Neutrophil (primary cell): ENCODE results near the gene TRIM72.

Experiments
- H3K27ac ChIP-seq: fragments of 200-600 bp; sonication (generic); 2 replicates; pipeline ENCODE4 v1.5.1; 2016; ENCODE audit warnings: mild to moderate bottlenecking, moderate library complexity
- H3K27me3 ChIP-seq: fragments of 200-600 bp; sonication (generic); 2 replicates; pipeline ENCODE4 v1.6.0; 2016; ENCODE audit warnings: mild to moderate bottlenecking
- H3K36me3 ChIP-seq: fragments of 200-600 bp; sonication (generic); 2 replicates; pipeline ENCODE4 v1.5.1; 2017
- H3K4me1 ChIP-seq, 2 experiments: fragments of 200-600 bp in 1 of 2; sonication (generic) in 1 of 2; 1 replicate in 1 of 2; 2 replicates in 1 of 2; pipeline versions ENCODE4 v1.5.1 to v1.6.1; 2013 to 2016; ENCODE audit warnings: low read depth in 1 of 2, low read length in 1 of 2, mild to moderate bottlenecking in 1 of 2, moderate library complexity in 1 of 2; ENCODE audit not compliant: control insufficient read depth in 1 of 2, insufficient read depth in 1 of 2
- H3K4me3 ChIP-seq, 2 experiments: fragments of 200-600 bp in 1 of 2; sonication (generic) in 1 of 2; 1 replicate in 1 of 2; 2 replicates in 1 of 2; pipeline ENCODE4 v1.5.1; 2013 to 2016; ENCODE audit warnings: low read depth in 1 of 2, low read length in 1 of 2, mild to moderate bottlenecking in 1 of 2, moderate library complexity in 1 of 2
- H3K9me3 ChIP-seq: fragments of 200-600 bp; sonication (generic); 2 replicates; pipeline ENCODE4 v1.5.1; 2016
- TF ChIP-seq, protein P1 (sequence below): fragments of 200-600 bp; sonication (generic); IDR thresholded peaks from 2 replicates; pipeline ENCODE4 v1.5.1; 2016; ENCODE audit warnings: antibody characterized with exemption

TRIM72 gene

DNA sequence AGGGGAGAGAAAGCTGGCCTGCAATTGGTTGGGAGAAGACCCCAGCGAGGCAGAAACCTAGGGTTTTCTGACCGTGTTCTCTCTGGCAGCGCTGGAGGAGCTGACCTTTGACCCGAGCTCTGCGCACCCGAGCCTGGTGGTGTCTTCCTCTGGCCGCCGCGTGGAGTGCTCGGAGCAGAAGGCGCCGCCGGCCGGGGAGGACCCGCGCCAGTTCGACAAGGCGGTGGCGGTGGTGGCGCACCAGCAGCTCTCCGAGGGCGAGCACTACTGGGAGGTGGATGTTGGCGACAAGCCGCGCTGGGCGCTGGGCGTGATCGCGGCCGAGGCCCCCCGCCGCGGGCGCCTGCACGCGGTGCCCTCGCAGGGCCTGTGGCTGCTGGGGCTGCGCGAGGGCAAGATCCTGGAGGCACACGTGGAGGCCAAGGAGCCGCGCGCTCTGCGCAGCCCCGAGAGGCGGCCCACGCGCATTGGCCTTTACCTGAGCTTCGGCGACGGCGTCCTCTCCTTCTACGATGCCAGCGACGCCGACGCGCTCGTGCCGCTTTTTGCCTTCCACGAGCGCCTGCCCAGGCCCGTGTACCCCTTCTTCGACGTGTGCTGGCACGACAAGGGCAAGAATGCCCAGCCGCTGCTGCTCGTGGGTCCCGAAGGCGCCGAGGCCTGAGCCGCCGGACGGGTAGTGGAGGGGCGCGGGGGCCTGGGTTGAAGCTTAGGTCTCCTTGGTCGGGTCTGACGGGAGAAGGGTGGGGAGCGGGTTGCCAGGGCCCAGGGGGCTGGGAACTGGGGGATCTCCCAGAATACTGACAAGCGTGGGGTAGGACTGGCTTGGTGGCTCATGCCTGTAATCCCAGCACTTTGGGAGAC is 10.4 kb downstream of the TRIM72 start:
- Histone ChIP-seq H3K4me1 (peaks cover 3 to 6% of the 10 kb centered on the region in 2 experiments), H3K27me3 (peaks cover 17% of the 10 kb centered on the region), H3K9me3 (no peaks in the 10 kb centered on the region), H3K36me3 (no peaks in the 10 kb centered on the region), H3K27ac (no peak overlapping the region), H3K4me3 (no peak overlapping the region)
- TF ChIP-seq, protein P1, sequence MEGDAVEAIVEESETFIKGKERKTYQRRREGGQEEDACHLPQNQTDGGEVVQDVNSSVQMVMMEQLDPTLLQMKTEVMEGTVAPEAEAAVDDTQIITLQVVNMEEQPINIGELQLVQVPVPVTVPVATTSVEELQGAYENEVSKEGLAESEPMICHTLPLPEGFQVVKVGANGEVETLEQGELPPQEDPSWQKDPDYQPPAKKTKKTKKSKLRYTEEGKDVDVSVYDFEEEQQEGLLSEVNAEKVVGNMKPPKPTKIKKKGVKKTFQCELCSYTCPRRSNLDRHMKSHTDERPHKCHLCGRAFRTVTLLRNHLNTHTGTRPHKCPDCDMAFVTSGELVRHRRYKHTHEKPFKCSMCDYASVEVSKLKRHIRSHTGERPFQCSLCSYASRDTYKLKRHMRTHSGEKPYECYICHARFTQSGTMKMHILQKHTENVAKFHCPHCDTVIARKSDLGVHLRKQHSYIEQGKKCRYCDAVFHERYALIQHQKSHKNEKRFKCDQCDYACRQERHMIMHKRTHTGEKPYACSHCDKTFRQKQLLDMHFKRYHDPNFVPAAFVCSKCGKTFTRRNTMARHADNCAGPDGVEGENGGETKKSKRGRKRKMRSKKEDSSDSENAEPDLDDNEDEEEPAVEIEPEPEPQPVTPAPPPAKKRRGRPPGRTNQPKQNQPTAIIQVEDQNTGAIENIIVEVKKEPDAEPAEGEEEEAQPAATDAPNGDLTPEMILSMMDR: no peak

DNA sequence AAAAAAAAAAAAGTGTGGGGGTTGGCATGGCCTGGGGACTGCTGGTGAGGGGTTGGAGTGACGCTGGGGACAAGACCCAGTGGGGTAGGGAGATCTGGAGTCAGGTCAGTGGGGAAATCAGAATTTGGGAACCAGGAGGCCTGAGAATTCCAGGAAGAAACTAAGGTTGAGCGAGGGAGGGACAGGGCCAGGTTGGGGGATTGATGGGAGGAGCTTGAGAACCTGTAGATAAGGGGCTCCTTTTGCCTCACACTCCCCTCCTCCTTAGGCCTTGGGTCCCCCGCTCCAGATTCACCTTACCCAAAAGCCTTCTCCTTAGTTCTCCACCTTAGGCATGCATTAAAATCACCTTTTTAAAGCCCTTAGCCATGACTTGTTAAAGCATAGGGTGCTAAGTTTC is 11.3 kb downstream of the TRIM72 start:
- no peak overlapping the region for H3K27ac ChIP-seq
- TF ChIP-seq, protein P1: no peak
- no peaks in the 10 kb centered on the region for H3K9me3 ChIP-seq
- H3K36me3 ChIP-seq: no peaks in the 10 kb centered on the region
- peaks cover 14% of the 10 kb centered on the region for H3K27me3 ChIP-seq
- H3K4me3 ChIP-seq: no peak overlapping the region
- peaks cover 3 to 6% of the 10 kb centered on the region in 2 experiments for H3K4me1 ChIP-seq

DNA sequence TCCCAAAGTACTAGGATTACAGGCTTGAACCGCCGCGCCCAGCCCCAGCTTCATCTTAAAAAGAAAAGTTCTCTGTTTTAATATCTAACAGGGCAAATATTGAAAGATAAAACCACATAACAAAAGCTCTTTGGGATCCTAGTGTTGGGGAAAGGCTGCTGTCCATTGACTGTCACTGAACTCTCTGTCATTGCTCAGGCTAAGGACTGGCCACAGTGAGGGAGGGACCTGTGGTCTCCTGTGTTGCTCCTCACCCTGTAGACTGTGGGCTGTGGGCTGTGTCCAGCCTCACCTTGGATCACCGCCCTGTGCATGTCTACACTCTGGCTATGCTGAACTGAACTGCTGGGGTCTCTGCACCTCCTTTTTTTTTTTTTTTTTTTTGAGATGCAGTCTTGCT is 14.3 kb downstream of the TRIM72 start:
- no peak overlapping the region for H3K4me3 ChIP-seq
- no peaks in the 10 kb centered on the region for H3K9me3 ChIP-seq
- no peaks in the 10 kb centered on the region for H3K27me3 ChIP-seq
- H3K27ac ChIP-seq: no peak overlapping the region
- no peaks in the 10 kb centered on the region for H3K4me1 ChIP-seq
- H3K36me3 ChIP-seq: no peaks in the 10 kb centered on the region
- TF ChIP-seq, protein P1: no peak

DNA sequence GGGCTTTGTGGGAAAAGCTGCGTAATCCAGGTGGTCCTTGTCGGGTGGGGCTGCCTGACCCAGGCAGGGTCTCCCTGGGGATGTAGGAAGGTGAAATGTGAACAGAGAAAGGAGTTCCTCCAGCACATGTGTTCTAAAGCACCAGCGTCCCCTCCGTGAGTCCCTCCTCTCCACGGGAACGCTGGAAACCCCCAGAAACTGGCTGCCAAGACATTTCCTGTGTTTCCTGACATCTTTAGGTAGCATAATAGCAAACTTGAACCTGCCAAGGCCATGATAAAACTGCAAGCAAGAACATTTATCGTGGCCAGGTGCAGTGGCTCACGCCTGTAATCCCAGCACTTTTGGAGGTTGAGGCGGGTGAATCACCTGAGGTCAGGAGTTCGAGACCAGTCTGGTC is 15.6 kb downstream of the TRIM72 start:
- TF ChIP-seq, protein P1: no peak
- H3K4me1 ChIP-seq: no peaks in the 10 kb centered on the region
- H3K4me3 ChIP-seq: no peak overlapping the region
- no peaks in the 10 kb centered on the region for H3K9me3 ChIP-seq
- H3K27me3 ChIP-seq: no peaks in the 10 kb centered on the region
- no peaks in the 10 kb centered on the region for H3K36me3 ChIP-seq
- H3K27ac ChIP-seq: no peak overlapping the region

DNA sequence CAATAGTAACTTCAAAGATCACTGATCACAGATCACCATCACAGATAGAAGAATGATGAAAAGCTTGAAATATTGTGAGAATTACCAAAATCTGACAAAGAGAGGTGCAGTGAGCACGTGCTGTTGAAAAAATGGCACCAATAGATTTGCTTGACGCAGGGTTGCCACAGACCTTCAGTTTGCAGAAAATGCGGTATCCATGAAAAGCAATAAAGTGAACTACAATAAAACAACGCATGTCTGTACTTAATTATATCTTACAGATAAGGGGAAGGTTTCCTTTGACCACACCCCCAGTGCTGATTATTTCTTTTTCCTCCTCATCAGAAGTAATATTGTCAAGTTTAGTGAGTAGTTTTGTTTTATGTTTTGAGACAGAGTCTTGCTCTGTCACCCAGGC is 24.1 kb downstream of the TRIM72 start:
- H3K4me3 ChIP-seq: no peak overlapping the region
- H3K27ac ChIP-seq: no peak overlapping the region
- no peaks in the 10 kb centered on the region for H3K27me3 ChIP-seq
- H3K9me3 ChIP-seq: no peaks in the 10 kb centered on the region
- TF ChIP-seq, protein P1: no peak
- H3K36me3 ChIP-seq: no peaks in the 10 kb centered on the region
- peaks cover 16 to 19% of the 10 kb centered on the region in 2 experiments for H3K4me1 ChIP-seq
